Measurements from ENCODE around the gene ARHGEF19.
A peak's percentile ranks its signal among the peaks of the same experiment; 100 is the strongest.
"Not testable (repeated sequence)": the region's sequence is repeated elsewhere in the genome, so short reads cannot be mapped to it uniquely, and the experiment has no call there.

Gene ARHGEF19

DNA sequence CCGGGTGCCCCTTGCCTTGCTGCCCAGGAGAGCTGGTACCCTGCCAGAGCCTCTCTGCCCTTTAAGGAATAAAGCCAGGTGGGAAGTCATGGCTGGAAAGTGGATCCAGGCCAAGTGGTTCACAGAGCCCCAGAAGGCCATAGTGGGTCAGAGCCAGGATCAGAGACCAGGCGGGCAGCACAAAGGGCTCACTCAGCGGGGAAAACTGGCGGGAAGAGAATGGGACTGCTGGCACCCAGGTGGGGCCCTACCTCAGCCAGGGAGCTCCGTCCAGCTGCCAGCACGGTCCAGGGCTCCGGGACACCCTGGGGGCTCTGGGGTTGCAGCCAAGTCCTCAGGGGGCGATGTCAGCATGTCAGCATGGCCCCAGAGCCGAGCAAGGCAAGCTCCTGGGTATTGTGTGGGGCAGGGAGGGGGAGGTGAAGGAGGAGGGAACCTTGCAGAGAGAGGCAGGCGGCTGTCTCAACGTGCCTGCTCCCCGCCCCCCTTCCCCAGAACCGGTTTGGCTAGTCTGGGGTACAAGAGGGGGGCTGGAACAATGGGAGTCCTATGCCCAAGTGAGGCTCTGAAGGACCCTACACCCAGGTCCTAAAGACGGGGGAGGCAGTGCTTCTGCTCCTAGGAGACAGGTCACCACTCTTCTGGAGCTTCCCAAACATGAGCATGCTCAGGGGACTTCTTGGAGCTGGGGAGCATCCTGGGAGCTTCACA is at the start of gene ARHGEF19:
ARHGEF19 (minus strand) TSS at position 402 of the 711 bp plus-strand sequence. CDS start 3,598 bp downstream, outside the sequence.
- ATAC-seq (ENCODE audit: low read depth): no peak
- Mint-ChIP-seq H3K4me1 (peaks cover 7% of the 10 kb centered on the region), H3K27ac (no peak within 1 kb of the TSS), H3K36me3 (no peaks in the 10 kb centered on the region), H3K27me3 (peaks cover 5% of the 10 kb centered on the region), H3K4me3 (no peak within 1 kb of the TSS), H3K9me3 (no peaks in the 10 kb centered on the region)
- no peak for DNase-seq (ENCODE audit: low spot score in 2 of 2)

DNA sequence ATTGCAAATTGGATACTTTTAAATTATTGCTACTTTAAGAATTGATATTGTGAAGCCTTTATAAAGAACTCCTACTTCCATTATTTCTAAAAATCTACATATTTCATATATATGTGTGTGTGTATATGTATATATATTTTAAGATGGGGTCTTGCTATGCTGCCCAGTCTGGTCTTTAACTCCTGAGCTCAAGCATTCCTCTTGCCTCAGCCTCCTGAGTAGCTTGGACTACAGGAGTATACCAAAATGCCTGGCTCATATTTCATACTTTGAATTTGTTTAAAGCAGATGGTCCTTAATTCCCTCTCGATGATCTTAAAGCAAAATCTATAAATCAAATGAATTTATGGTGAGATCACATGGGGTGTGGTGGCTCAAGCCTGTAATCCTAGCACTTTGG is 49.6 kb upstream of the ARHGEF19 start:
- Mint-ChIP-seq H3K36me3 (no peaks in the 10 kb centered on the region), H3K9me3 (no peaks in the 10 kb centered on the region), H3K4me3 (no peak overlapping the region), H3K4me1 (peaks cover 5% of the 10 kb centered on the region), H3K27ac (no peak overlapping the region), H3K27me3 (no peaks in the 10 kb centered on the region)
- ATAC-seq (ENCODE audit: low read depth): no peak
- DNase-seq (ENCODE audit: low spot score in 2 of 2): no peak

DNA sequence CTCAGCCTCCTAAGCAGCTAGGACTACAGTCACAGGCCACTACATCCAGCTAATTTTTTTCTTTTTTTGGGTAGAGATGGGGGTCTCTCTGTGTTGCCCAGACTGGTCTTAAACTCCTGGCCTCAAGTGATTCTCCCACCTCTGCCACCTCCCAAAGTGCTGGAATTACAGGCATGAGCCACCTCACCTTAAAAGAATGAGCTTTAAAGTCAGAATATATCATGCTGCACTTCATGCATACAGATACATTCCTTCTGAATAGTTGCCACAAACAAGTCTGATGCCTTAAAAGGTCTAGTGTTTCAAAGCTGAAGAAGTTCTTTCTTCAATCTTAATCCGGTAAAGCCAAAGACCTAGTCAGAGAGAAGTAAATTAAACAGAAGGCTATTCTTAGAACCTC is 48.4 kb upstream of the ARHGEF19 start:
- H3K4me1 Mint-ChIP-seq: peaks cover 3% of the 10 kb centered on the region
- ATAC-seq (ENCODE audit: low read depth) (no peak), DNase-seq (ENCODE audit: low spot score in 2 of 2) (no peak)
- H3K27ac Mint-ChIP-seq: no peak overlapping the region
- no peaks in the 10 kb centered on the region for H3K9me3 Mint-ChIP-seq
- no peak overlapping the region for H3K4me3 Mint-ChIP-seq
- no peaks in the 10 kb centered on the region for H3K27me3 Mint-ChIP-seq
- H3K36me3 Mint-ChIP-seq: peaks cover 4% of the 10 kb centered on the region

DNA sequence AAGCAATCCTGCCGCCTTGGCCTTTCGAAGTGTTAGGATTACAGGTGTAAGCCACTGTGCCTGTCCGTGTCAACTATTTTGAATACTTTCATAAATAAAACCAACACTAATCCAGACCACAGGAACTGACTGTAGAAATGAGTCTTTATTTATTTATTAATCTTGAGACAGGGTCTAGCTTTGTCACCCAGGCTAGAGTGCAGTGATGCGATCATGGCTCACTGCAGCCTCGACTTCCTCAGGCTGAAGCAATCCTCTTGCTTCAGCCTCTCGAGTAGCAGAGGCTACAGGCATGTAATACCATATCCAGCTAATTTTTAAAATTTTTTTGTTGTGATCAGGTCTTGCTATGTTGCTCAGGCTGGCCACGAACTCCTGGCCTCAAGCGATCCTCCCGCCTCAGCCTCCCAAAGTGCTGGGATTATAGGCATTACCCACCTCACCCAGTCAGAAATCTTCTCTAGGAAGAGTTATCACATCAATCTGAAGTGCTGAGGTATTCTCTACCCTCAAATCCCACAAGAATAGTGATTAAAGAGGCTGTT is 46.2 kb upstream of the ARHGEF19 start:
- DNase-seq (ENCODE audit: low spot score in 2 of 2): no peak
- H3K9me3 Mint-ChIP-seq: no peaks in the 10 kb centered on the region
- H3K36me3 Mint-ChIP-seq: peaks cover 13% of the 10 kb centered on the region
- no peak for ATAC-seq (ENCODE audit: low read depth)
- H3K4me3 Mint-ChIP-seq: no peak overlapping the region
- peak overlapping the region; percentile 55 for H3K27ac Mint-ChIP-seq
- H3K27me3 Mint-ChIP-seq: no peaks in the 10 kb centered on the region
- H3K4me1 Mint-ChIP-seq: peaks cover 3% of the 10 kb centered on the region

DNA sequence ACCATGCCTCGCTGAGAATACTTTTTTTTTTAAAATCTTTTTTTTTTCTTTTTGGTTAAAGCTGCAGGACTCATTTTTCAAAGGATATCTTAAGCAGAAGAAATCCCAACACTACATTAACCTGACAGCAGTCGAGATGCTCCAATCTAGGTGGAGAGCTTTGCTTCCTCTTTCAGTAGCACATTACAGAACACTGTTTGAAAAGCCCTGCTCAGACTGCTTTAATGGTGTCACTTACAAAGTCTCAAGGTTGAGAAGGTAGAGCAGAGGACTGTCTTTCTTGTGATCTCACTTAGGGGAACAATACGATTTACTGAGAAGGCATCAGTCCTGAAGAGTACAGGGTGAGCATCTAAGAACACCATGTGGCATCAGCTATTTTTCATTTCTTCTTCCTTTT is 45.5 kb upstream of the ARHGEF19 start:
- H3K36me3 Mint-ChIP-seq: peaks cover 13% of the 10 kb centered on the region
- peak overlapping the region; percentile 55 for H3K27ac Mint-ChIP-seq

DNA sequence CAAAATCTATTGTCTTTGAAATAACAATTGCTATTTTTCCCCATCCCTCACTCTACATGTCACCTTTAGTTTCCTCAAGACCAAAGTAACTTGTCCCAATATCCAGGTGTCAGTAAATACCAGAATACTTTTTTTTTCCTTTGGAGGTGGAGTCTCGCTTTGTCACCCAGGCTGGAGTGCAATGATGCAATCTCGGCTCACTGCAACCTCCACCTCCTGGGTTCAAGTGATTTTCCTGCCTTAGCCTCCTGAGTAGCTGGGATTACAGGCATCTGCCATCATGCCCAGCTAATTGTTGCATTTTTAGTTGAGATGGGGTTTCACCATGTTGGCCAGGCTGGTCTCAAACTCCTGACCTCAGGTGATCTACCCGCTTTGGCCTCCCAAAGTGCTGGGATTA is 45.1 kb upstream of the ARHGEF19 start:
- not testable (repeated sequence) for H3K4me1 Mint-ChIP-seq; H3K4me3 Mint-ChIP-seq; DNase-seq (ENCODE audit: low spot score in 2 of 2); H3K27me3 Mint-ChIP-seq; ATAC-seq (ENCODE audit: low read depth); H3K9me3 Mint-ChIP-seq
- Mint-ChIP-seq H3K27ac (peak overlapping the region; percentile 55), H3K36me3 (peaks cover 16% of the 10 kb centered on the region)

More for the DNA sequence above, 45.5 kb upstream of the ARHGEF19 start:
- DNase-seq (ENCODE audit: low spot score in 2 of 2): no peak
- H3K9me3 Mint-ChIP-seq: no peaks in the 10 kb centered on the region
- H3K27me3 Mint-ChIP-seq: no peaks in the 10 kb centered on the region
- no peak for ATAC-seq (ENCODE audit: low read depth)
- H3K4me3 Mint-ChIP-seq: no peak overlapping the region
- peaks cover 3% of the 10 kb centered on the region for H3K4me1 Mint-ChIP-seq

DNA sequence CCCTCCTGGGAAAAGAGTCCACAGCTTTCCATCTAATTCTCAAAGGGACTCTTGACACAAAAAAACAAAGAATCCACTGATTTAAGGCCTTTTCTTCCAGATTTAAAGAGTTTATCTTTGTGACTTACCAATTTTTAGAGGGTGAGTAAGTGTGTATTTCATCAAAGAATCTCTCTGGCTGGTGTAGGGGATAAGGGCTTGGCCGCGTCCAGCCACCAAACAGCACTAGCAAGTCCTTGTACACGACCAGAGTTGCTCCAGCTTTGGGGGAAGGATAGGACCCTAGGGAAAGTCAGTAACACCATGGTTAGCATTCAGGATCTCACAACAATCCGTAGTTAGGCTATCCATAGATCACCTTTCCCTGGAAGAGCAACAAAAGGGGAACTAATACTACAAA is 44.0 kb upstream of the ARHGEF19 start:
- no peaks in the 10 kb centered on the region for H3K27me3 Mint-ChIP-seq
- H3K27ac Mint-ChIP-seq: peak overlapping the region; percentile 58
- H3K4me1 Mint-ChIP-seq: peaks cover 3% of the 10 kb centered on the region
- no peaks in the 10 kb centered on the region for H3K9me3 Mint-ChIP-seq
- ATAC-seq (ENCODE audit: low read depth): no peak
- no peak for DNase-seq (ENCODE audit: low spot score in 2 of 2)
- H3K4me3 Mint-ChIP-seq: no peak overlapping the region
- H3K36me3 Mint-ChIP-seq: peaks cover 22% of the 10 kb centered on the region

DNA sequence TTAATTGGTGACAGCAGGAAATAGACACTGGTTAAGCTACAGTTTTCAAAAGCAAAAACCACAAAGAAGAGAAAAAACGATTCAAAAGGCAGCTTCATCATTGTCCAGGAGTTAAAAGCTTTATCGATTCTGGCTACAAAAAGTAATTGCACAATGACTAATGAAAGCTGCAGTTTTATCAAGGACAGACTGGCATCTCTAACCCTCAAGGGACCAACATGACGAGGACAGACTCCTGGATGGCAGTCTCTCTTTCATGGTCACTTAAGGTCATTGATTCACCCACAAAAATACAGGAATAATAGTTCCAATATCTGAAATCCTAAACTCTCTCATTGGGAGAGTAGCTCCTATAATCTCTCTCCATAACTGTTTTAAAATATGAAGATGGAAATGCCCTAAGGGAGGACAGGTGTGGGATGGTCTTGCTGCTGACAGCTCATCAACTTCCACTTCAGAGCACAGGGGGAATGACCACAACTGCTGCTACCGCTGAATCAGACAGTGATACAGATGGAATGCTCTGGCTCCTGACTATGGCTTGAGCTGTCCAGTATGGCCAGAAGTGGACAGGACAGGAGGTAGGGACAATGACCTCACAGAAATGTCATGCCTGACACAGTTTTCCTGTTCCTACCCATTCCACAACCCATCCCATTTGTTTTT is 41.9 kb upstream of the ARHGEF19 start:
- Mint-ChIP-seq H3K27me3 (no peaks in the 10 kb centered on the region), H3K4me3 (no peak overlapping the region), H3K27ac (peak overlapping the region; percentile 12), H3K36me3 (peaks cover 22% of the 10 kb centered on the region), H3K4me1 (peaks cover 6% of the 10 kb centered on the region), H3K9me3 (no peaks in the 10 kb centered on the region)
- no peak for DNase-seq (ENCODE audit: low spot score in 2 of 2)
- ATAC-seq (ENCODE audit: low read depth): no peak

DNA sequence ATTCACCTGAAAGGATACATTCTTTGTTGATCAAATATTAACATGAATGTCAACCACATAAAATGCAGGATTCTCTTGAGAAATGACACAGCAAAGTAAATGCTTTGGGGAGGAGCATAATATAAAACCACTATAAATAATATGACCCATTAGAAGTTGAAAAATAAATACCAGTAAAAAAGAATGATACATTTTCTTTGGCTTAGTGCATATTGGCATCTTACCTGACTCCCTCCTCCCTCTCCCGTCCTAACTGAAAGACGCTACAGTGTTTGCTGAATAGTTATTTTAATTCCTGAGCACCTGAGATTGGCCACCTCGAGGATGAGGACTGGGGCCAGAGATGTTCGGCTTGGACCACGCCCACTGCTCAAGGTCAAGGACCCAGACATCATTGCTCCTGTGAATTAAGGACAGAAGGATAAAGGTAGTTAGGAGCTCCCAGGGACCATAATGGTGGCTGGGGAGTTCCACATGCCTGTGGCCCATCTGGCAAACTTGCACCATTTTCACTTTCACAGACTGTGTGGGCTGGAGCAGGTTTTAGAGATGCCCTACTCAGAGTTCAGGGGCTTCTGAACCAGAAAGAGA is 41.0 kb upstream of the ARHGEF19 start:
- Mint-ChIP-seq H3K4me3 (no peak overlapping the region), H3K36me3 (peaks cover 22% of the 10 kb centered on the region), H3K4me1 (peaks cover 14% of the 10 kb centered on the region), H3K27me3 (no peaks in the 10 kb centered on the region), H3K27ac (no peak overlapping the region), H3K9me3 (no peaks in the 10 kb centered on the region)
- DNase-seq (ENCODE audit: low spot score in 2 of 2) (no peak), ATAC-seq (ENCODE audit: low read depth) (no peak)

DNA sequence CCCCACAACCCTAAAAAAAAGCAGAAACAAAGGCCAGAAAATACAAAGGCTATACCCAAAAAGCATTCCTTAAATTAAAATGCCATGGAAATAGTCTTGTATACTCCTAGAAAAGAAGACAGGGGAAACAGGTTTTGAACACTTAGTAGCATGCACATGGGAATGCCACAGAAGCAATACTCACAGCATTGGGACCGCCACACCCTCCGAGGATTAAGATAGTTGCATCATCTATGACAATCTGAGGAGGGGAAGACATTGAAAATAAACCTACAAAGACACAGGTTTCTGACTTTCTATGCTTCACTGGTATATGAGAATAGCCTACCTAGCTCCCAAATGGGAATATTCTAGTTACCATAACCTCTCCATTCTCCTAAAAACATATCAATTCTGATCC is 40.5 kb upstream of the ARHGEF19 start:
- Mint-ChIP-seq H3K27me3 (no peaks in the 10 kb centered on the region), H3K27ac (peak overlapping the region; percentile 14), H3K36me3 (peaks cover 22% of the 10 kb centered on the region), H3K4me1 (peaks cover 13% of the 10 kb centered on the region), H3K4me3 (no peak overlapping the region), H3K9me3 (no peaks in the 10 kb centered on the region)
- ATAC-seq (ENCODE audit: low read depth) (no peak), DNase-seq (ENCODE audit: low spot score in 2 of 2) (no peak)

DNA sequence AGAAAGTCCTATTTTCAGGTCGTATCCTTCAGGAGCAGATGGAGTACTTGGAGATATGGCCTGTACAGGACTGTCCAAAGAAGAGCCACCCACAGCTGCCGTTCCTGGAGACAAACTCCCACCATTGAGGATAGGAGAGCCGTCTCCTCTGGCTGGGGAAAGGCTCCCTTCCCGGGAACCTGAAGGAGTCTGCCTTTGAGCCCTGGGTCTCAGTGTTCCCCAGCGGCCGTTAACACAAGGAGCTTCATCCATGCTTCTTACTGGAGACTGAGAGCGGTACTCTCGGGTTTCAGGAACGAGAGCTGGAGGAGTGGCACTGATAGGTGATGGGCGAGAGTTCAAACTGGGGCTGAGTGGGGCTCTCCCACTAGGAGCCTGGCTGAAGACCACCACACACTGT is 38.9 kb upstream of the ARHGEF19 start:
- Mint-ChIP-seq H3K4me1 (peaks cover 12% of the 10 kb centered on the region), H3K27ac (no peak overlapping the region), H3K36me3 (peaks cover 23% of the 10 kb centered on the region), H3K9me3 (no peaks in the 10 kb centered on the region), H3K27me3 (no peaks in the 10 kb centered on the region), H3K4me3 (no peak overlapping the region)
- ATAC-seq (ENCODE audit: low read depth) (no peak), DNase-seq (ENCODE audit: low spot score in 2 of 2) (no peak)

DNA sequence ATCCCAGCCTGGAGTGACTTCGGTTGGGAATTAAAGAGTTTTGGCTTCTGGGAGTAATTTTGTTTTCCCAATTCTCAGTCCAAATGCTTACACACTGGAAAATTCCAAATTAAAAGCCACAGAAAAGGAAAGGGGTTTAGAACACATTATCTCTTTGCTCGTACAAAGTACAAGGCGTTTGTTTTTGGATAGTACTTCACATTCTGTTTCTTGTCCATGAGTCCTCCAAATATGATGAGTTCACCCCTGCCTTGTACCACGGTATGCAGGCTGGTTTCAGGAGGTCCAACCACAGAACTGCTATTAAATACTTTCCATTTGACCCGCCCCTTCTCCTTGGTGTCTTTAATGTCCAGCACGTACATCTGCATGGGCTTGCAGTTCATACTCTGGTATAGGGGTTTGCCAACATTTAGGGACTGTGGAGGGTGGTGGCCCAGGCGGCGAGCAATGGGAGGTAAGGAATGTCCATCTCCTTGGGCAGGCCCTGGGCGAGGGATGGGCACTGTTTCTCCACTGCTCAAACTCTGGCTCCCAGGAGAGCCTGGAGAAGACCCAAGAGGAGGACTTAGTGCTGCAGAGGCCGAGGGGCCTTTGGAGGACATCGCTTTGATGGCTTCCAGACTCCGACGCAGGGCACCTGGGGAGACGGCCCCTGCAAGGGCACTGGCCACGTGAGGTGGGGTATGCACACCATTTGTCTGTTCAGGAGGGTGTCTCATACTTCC is 38.2 kb upstream of the ARHGEF19 start:
- no peaks in the 10 kb centered on the region for H3K27me3 Mint-ChIP-seq
- H3K36me3 Mint-ChIP-seq: peaks cover 18% of the 10 kb centered on the region
- ATAC-seq (ENCODE audit: low read depth): no peak
- H3K4me3 Mint-ChIP-seq: no peak overlapping the region
- H3K4me1 Mint-ChIP-seq: peaks cover 12% of the 10 kb centered on the region
- H3K9me3 Mint-ChIP-seq: no peaks in the 10 kb centered on the region
- peak overlapping the region; percentile 84 for H3K27ac Mint-ChIP-seq
- DNase-seq (ENCODE audit: low spot score in 2 of 2): no peak

DNA sequence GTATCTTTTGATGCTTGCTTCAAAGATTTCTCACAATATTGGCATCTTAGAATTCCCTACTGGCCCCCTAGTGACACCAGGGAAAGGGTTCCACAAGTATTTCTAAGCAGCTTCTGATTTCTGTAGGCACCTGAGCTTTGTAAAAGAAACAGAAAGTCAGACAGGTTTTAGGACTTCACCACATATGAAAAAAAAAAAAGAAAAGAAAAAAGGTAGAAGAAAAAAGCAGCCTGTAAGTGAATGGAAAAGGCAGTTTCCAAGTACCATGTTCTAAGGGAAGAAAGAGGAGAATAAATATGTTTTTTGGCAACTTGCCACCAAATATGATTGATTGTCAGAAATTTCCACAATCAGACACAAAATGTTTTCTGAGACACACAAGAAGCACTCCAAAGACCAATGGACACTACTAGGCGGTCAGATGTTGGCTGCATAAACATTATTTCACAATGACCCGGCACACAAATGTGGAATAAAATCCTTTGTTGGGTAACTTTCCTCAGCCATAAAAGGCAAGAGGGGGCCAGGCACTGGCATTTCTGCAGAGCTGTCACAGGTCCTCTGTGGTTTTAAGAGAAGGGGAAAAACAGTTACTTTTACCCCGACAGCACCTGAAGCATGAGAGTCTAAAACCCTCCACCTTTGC is 37.3 kb upstream of the ARHGEF19 start:
- peaks cover 14% of the 10 kb centered on the region for H3K36me3 Mint-ChIP-seq
- no peaks in the 10 kb centered on the region for H3K9me3 Mint-ChIP-seq
- H3K4me3 Mint-ChIP-seq: no peak overlapping the region
- no peaks in the 10 kb centered on the region for H3K27me3 Mint-ChIP-seq
- H3K27ac Mint-ChIP-seq: peak overlapping the region; percentile 84
- peaks cover 12% of the 10 kb centered on the region for H3K4me1 Mint-ChIP-seq
- DNase-seq (ENCODE audit: low spot score in 2 of 2) (no peak), ATAC-seq (ENCODE audit: low read depth) (no peak)
